IPS-NIHi7 (cell line): ENCODE measurements around the gene PRR5L.
"Not testable (repeated sequence)": the region's sequence is repeated elsewhere in the genome, so short reads cannot be mapped to it uniquely, and the experiment has no call there.

Experiments used
- DNase-seq: peaks from one replicate; pipeline ENCODE4 v3.0.0; 2012; ENCODE audit warnings: mixed read lengths; ENCODE audit errors: extremely low spot score

Gene PRR5L

GRCh38 chr11:36459046-36459445 lies 163.0 kb downstream of the PRR5L start:
- DNase-seq: no peak

GRCh38 chr11:36460220-36460619 lies 164.1 kb downstream of the PRR5L start:
- peak; percentile 30 for DNase-seq

- DNase-seq: no peak
These were observed 166.2 kb downstream of the PRR5L start for GRCh38 chr11:36462321-36462720.

- DNase-seq: no peak
These were observed 167.7 kb downstream of the PRR5L start for GRCh38 chr11:36463781-36464180.

GRCh38 chr11:36464720-36465119 lies 168.6 kb downstream of the PRR5L start:
- no peak for DNase-seq

- DNase-seq: no peak
These were observed 169.5 kb downstream of the PRR5L start for GRCh38 chr11:36465449-36466163.

DNA sequence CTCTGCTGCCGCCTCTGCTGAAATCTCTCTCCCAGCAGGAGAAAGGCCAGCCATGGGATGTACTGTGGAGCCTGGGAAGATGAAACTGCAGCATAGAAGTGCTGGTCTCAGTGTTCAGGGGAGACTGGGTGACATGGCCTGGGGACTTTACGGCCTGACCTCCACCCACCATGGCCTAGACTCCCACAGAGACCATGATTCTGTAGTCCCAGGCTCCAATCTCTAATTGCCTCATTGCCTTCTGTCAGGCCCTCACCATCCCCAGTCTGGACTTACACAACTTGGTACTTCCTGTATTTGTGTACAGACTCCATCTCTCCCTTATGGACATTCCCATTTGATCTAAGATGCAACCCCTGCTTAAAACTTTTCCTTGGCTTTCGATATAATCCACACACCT lies 170.9 kb downstream of the PRR5L start:
- DNase-seq: no peak

DNA sequence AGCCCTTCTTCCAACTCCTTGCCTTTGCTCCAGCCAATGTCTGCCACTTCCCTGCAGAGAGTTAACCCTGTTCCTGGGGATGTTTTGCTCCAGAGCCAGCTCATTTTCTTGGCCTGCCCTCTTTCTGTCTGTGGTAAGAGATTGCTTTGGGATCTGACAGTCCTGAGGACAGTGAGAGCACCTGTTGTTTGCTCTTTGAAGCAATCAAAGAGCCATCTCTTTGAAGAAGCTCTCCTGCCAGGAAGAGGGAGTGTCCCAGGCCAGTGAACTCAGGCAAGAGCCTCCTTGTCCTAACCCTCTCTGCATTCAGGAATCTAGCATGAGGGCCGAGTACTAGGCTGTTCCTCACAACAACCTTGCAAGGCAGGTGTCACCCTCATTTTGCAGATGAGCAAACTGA lies 171.8 kb downstream of the PRR5L start:
- peak; percentile 19 for DNase-seq

DNA sequence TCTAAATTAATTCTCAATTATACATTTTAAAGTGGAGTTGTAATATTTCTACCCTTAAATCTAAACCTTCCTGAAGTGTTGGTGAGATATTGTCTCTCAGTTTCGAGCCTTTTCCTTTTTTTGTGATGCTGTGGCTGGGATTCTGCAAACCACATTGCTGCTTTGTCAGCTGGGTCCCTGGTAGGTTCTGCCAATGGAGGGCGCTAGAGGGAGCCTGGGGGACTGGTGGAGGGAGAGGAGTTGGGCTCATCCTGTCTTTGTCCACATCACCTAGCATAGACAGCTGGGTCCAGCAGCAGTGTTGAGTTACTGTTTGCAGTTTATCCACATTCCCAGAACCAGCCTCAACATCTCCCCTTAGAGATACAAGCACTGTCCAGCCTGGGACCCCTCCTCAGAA lies 173.0 kb downstream of the PRR5L start:
- peak; percentile 77 for DNase-seq

DNA sequence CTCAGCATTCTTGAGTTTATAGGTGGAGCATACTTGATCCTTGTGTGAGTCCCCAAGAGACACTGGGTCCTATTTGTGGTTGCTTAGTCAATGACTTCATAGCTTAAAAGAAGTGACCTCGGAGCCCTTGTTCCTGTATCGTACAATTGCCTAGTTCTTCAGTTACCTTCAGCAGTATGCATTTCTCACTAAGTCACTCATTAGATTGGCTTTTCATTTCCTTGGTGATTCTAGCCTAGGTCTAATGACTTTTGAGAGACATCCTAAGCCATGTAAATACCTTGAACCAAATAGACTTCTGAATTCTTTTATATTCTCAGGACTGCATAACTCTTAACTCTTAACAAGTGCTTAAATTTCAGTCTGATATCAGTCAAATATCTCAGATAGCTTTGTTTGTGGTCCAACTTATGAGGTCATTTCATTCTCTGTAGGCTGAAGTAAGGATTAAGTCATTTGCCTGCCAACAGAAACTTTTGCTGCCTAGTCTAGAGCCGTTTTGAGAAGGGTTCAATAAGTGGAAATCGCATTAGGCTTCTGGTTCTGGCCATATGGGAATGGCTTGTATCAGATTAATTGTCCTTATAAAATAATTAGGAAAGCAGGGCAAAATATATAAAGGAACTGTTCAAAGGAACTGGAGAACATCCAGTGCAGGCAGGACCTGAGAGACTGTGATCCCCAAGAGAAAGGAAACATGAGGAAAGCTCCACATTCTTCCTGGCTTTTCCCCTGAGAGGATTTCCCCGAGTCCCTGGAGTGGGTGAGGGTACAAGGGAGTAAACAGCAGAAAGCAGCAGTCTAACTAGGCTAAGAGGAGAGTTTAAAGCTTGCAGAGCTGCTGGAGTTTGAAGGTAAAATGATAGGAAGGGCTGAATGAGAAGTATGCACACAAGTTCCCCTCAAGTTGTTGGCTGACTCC lies 174.1 kb downstream of the PRR5L start:
- no peak for DNase-seq

GRCh38 chr11:36471577-36471976 lies 175.5 kb downstream of the PRR5L start:
- DNase-seq: no peak

DNA sequence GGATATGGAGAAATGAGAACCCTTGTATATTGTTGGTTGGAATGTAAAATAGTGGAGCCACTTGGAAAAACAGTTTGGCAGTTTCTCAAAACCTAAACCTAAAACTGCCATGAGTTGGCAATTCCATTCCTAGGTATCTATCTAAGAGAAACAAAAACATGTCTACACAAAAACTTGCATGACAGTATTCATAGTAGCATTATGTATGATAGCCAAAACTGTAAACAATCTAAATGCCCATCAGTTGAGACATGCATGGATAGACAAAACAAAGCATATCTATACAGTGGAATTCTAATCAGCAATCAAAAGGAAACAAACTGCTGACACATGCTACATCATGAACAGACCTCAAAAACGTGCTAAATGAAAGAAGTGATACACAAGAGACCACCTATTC lies 179.1 kb downstream of the PRR5L start:
- DNase-seq: no peak

DNA sequence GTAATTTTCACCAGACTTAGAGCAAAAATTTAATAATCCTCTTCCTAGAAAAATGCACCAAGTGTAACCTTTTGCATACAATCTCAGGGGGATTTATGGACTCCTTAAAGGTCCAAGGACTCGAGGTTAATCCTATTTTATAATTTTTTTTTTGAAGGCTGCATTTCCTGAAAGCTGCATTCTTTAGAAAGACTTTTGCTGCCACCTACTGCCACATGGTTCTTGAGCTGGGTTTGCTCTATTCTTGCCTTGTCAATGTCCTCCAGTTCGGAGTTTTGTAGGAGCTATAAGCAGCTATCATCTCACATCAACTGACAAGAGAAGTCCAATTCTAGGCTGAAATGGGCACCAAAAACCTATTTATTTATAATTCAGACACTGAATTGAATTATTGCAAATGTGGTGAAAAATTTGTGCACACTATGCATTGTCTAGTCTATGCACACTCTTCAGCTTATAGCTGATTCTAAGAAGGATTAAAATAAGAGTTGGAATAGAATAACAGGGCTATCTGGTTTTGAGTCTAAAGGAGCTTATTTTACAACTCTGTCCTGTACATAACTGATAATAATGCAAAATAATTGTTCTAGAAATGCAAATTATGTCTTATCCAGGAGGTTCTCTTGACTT lies 182.7 kb downstream of the PRR5L start:
- DNase-seq: peak; percentile 53

DNA sequence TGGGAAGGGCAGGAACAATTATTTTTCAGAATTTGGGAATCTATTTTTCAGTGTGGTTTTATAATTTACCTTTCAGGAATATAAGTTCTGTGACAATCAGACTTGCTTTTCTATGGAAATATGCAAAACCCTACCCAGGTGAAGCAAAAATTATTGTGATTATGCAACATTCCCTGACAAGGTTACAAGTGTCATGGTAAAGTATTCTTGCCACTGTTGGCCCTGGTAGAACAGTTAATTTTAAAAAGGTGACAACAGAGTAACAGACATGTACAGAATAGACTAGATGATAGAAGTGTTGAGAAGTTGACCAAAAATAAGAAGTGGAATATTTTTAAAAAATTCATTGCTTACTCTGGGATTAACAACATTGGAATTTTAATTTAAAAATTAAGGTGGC lies 184.7 kb downstream of the PRR5L start:
- no peak for DNase-seq

DNA sequence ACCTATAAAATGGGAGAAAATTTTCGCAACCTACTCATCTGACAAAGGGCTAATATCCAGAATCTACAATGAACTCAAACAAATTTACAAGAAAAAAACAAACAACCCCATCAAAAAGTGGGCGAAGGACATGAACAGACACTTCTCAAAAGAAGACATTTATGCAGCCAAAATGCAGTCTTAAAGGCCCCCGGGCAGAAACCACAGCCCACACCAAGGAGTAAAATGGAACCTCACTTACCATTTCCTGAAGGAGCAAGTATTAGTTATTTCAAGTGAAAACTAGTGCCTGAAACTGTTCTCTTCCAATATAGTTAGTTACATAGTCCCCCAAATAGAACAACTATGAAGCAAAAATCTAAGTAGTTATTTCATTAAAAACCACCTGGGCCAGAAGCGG lies 187.0 kb downstream of the PRR5L start:
- DNase-seq: not testable (repeated sequence)

DNA sequence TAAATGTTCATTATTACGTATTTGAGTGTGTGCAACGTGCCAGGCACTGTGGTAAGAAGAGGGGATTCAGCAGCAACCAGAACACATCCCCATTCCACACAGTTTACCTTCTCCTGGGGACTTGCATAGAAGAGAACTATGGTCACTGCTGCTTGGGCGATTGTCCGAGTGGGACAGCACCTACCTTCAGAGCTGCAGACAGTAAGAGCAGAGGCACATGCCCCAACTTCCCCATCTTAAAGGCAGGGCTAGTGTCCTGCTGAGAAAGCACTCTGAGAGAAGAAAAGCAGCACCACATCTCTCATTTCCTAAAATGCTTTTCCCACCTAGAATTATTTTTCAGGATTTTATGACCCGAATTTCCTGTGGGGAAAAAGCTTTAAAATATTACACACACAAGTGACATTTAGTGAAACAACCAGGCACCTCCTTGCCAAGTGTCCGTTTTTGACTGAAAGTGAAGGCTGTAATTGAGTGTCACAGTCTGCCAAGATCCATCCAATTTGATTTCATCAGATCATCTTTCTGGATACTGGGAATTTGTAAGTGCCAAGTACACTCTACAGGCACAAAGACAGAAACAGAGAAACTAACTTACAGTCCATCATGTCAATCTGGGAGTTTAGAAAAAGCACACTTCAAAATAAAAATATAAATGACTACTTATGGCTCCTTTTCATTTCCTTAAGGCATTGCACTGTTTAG lies 189.4 kb downstream of the PRR5L start:
- no peak for DNase-seq

GRCh38 chr11:36487619-36488018 lies 191.5 kb downstream of the PRR5L start:
- no peak for DNase-seq

DNA sequence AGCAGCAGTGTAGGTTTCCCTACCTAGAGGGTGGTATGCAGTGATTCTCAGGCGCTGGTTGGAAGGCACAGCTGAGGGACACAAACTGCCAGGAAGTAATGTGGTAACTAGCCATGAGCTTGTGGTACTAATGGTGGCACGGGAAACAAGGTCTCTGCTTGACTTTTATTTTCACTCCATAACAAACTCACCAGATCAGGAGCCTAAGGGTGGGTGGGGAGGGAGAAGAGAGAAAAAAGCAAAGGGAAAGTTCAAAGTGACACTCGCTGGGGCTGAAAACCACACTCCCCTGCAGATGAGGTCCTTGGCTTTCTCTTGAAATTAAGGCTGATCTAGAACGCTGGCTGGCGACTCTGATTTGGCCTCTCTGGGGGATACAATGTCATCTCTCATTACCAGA lies 192.0 kb downstream of the PRR5L start:
- no peak for DNase-seq

DNA sequence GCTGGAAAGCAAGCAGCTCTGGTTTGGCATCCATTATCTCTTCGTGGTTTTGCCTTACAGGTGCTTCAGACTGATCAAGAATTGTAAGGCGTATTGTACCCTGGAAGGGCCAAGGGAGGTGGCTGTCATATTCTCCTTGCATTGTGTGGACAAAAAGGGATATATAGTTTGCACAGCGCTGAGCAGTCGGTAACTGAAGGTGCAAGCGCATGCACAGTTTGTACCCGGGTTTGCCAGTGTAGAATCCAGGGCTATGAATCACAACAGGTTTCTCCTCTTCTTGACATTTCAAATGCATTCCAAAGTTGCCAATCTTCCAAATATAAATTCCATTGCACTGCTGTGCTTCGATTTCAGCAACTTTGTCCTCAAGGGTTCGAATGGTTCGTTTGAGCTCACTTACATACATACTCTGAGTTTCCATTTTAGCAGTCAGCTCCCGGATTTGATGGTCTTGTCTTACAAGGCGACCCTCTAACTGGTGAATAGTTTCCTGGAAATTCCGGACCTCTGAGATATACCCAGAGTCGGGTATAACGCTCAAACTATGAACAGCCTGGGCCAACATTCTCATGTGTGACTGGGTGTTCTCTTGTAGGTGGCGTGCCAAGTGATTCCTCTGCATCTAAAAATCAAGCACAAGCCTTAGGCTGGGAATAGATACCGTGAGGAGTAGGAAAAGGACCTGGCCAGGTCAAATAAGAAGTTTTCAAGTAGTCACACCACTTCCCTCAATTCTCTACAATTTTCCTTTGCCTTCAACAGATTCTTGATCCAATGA lies 194.1 kb downstream of the PRR5L start:
- DNase-seq: no peak

GRCh38 chr11:36492724-36493304 lies 196.7 kb downstream of the PRR5L start:
- DNase-seq: peak; percentile 53

GRCh38 chr11:36493332-36493731 lies 197.2 kb downstream of the PRR5L start:
- no peak for DNase-seq
